Mammary epithelial cell (primary cell): ENCODE data around the gene SLC19A1.

Experiments
- EZH2 ChIP-seq: IDR thresholded peaks from 2 replicates; pipeline ENCODE4 v1.6.1; 2012; ENCODE audit warnings: low read length, inconsistent platforms, borderline replicate concordance
- TF ChIP-seq, protein P1 (sequence below), 2 donors: IDR thresholded peaks in 1 of 2; conservative IDR thresholded peaks in 1 of 2; 2 replicates each; pipeline ENCODE4 v1.5.1; 2011 to 2012; ENCODE audit warnings: inconsistent platforms in 2 of 2, low read length in 2 of 2, mild to moderate bottlenecking in 2 of 2, control low read depth in 1 of 2, low read depth in 1 of 2; ENCODE audit not compliant: insufficient read depth in 1 of 2; ENCODE audit errors: extremely low read depth in 1 of 2

DNA sequence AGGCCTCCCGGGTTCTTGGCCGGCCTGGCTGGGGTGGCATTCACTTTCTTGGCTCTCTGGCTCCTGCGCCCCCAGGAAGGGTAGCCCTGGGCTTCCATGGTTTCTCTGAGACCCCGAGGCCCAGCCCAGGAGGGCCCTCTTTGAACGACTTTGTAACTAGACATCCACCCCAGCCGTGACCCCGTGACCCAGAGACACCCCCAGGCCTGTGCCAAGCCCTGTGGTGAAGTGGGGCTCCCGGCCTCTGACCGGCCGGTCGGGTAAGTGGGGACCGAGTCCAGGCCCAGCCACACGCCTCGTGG lies 73.3 kb downstream of the SLC19A1 start:
- TF ChIP-seq, protein P1, sequence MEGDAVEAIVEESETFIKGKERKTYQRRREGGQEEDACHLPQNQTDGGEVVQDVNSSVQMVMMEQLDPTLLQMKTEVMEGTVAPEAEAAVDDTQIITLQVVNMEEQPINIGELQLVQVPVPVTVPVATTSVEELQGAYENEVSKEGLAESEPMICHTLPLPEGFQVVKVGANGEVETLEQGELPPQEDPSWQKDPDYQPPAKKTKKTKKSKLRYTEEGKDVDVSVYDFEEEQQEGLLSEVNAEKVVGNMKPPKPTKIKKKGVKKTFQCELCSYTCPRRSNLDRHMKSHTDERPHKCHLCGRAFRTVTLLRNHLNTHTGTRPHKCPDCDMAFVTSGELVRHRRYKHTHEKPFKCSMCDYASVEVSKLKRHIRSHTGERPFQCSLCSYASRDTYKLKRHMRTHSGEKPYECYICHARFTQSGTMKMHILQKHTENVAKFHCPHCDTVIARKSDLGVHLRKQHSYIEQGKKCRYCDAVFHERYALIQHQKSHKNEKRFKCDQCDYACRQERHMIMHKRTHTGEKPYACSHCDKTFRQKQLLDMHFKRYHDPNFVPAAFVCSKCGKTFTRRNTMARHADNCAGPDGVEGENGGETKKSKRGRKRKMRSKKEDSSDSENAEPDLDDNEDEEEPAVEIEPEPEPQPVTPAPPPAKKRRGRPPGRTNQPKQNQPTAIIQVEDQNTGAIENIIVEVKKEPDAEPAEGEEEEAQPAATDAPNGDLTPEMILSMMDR (conservative IDR thresholded peaks at IDR 0.05 in 1 of 2, IDR thresholded peaks at IDR 0.05 in 1 of 2; ENCODE audit: extremely low read depth in 1 of 2, insufficient read depth in 1 of 2, low read depth in 1 of 2, low read length in 2 of 2) = no peak
- no peak for TF ChIP-seq EZH2
